A549 (cell line): Measurements from ENCODE around the gene TSHZ3. TPM values are rescaled to one million over a fixed set of nuclear protein-coding genes. Genes with fewer than 3 reads are reported as not detected.

Source experiments
- ATAC-seq, 2 experiments: fragments of 200-7000 bp in 1 of 2; fragments of >200 bp in 1 of 2; cut with Nextera tagmentation in 1 of 2; cut with Tn5 transposase in 1 of 2; 3 replicates each; pipeline versions ENCODE4 v1.8.0 to v1.9.1; 2018 to 2020; ENCODE audit warnings: mild to moderate bottlenecking in 1 of 2, moderate library complexity in 1 of 2
- CTCF ChIA-PET: fragments of 300-600 bp; sonication (Branson Sonifier 250); formaldehyde crosslinking; extraction: SDS; loops from one replicate; lab custom pipeline; 2021; ENCODE audit warnings: antibody characterized with exemption, inconsistent platforms; lab: Yijun Ruan, JAX
- POLR2A ChIA-PET: fragments of 350-600 bp; formaldehyde crosslinking; extraction: SDS; loops from one replicate; lab custom pipeline; 2021; ENCODE audit warnings: antibody characterized with exemption, inconsistent platforms; lab: Yijun Ruan, JAX
- DNase-seq, 2 experiments: peaks; one replicate each; pipeline versions ENCODE4 v3.0.0 to v3.0.0-alpha.2; 2011 to 2016; ENCODE audit warnings: low read depth in 1 of 2, low spot score in 1 of 2
- FAIRE-seq: peaks from 2 replicates; lab custom pipeline; 2011; peaks lifted over from hg19 to GRCh38; lab: Jason Lieb, UNC
- H3K27ac ChIP-seq, 2 experiments: fragments of >200 bp; sonication (Bioruptor Twin); formaldehyde crosslinking; 3 replicates each; pipeline ENCODE4 v1.5.1; 2016 to 2017
- H3K4me1 ChIP-seq: fragments of >200 bp; sonication (Bioruptor Twin); formaldehyde crosslinking; 3 replicates; pipeline ENCODE4 v1.6.1; 2016
- H3K4me2 ChIP-seq: fragments of >200 bp; sonication (Bioruptor Twin); formaldehyde crosslinking; 3 replicates; pipeline ENCODE4 v1.6.1; 2016
- H3K4me3 ChIP-seq: fragments of >200 bp; sonication (Bioruptor Twin); formaldehyde crosslinking; 3 replicates; pipeline ENCODE4 v1.5.1; 2016
- H3K9me3 ChIP-seq: fragments of >200 bp; sonication (Bioruptor Twin); formaldehyde crosslinking; 3 replicates; pipeline ENCODE4 v1.6.1; 2016
- CBX8 ChIP-seq: fragments of 200-600 bp; sonication (generic); IDR thresholded peaks from 2 replicates; pipeline ENCODE4 v1.6.1; 2016
- CEBPB ChIP-seq, 2 experiments: fragments of >200 bp in 1 of 2; sonication (Bioruptor Twin) in 1 of 2; formaldehyde crosslinking in 1 of 2; IDR thresholded peaks; 2 replicates each; pipeline ENCODE4 v1.6.1; 2012 to 2016
- CHD2 ChIP-seq: fragments of 150-350 bp; IDR thresholded peaks from 2 replicates; pipeline ENCODE4 v1.6.1; 2014; ENCODE audit warnings: low read length; ENCODE audit not compliant: partially characterized antibody
- CHD4 ChIP-seq: fragments of 200-600 bp; sonication (generic); IDR thresholded peaks from 2 replicates; pipeline ENCODE4 v1.6.1; 2016; ENCODE audit warnings: antibody characterized with exemption, mild to moderate bottlenecking, borderline replicate concordance
- CTCF ChIP-seq: fragments of >200 bp; sonication (Bioruptor Twin); formaldehyde crosslinking; IDR thresholded peaks from 3 replicates; pipeline ENCODE4 v1.5.1; 2016
- EP300 ChIP-seq, 2 experiments: fragments of >200 bp; sonication (Bioruptor Twin); formaldehyde crosslinking; IDR thresholded peaks; 2 replicates in 1 of 2; 3 replicates in 1 of 2; pipeline ENCODE4 v1.6.1; 2016 to 2017
- ESRRA ChIP-seq: fragments of 150-350 bp; IDR thresholded peaks from 2 replicates; pipeline ENCODE4 v1.6.1; 2014; ENCODE audit warnings: mild to moderate bottlenecking, low read length, borderline replicate concordance
- FOSB ChIP-seq: fragments of 250-450 bp; sonication (Bioruptor Pico); IDR thresholded peaks from 2 replicates; pipeline ENCODE4 v1.5.0; 2020; ENCODE audit warnings: mild to moderate bottlenecking, moderate library complexity
- FOSL2 ChIP-seq, 2 experiments: fragments of 450-650 bp in 1 of 2; fragments of >200 bp in 1 of 2; sonication (Bioruptor Twin) in 1 of 2; formaldehyde crosslinking; IDR thresholded peaks; 2 replicates each; pipeline versions ENCODE4 v1.5.0 to v1.6.1; 2016 to 2020; ENCODE audit warnings: mild to moderate bottlenecking in 1 of 2, moderate library complexity in 1 of 2
- GATA3 ChIP-seq: IDR thresholded peaks from 2 replicates; pipeline ENCODE4 v1.6.1; 2012; ENCODE audit warnings: borderline replicate concordance
- HES2 ChIP-seq: fragments of >200 bp; sonication (Bioruptor Twin); formaldehyde crosslinking; IDR thresholded peaks from 2 replicates; pipeline ENCODE4 v1.6.1; 2016
- HEYL ChIP-seq: fragments of 250-450 bp; sonication (Bioruptor Pico); IDR thresholded peaks from 2 replicates; pipeline ENCODE4 v1.8.0; 2021; ENCODE audit warnings: mild to moderate bottlenecking, moderate library complexity
- HMGXB4 ChIP-seq: fragments of 250-450 bp; sonication (Bioruptor Pico); IDR thresholded peaks from 2 replicates; pipeline ENCODE4 v1.5.0; 2021; ENCODE audit warnings: mild to moderate bottlenecking, moderate library complexity, borderline replicate concordance
- KDM1A ChIP-seq: fragments of 200-600 bp; sonication (generic); IDR thresholded peaks from 2 replicates; pipeline ENCODE4 v1.6.1; 2016; ENCODE audit warnings: low read depth, mild to moderate bottlenecking
- KDM5A ChIP-seq: fragments of 200-600 bp; sonication (generic); IDR thresholded peaks from 2 replicates; pipeline ENCODE4 v1.6.1; 2016; ENCODE audit warnings: antibody characterized with exemption, mild to moderate bottlenecking
- NPAS2 ChIP-seq: fragments of 250-450 bp; sonication (Bioruptor Pico); IDR thresholded peaks from 2 replicates; pipeline ENCODE4 v1.8.0; 2022; ENCODE audit warnings: mild to moderate bottlenecking, moderate library complexity, borderline replicate concordance
- POLR2AphosphoS2 ChIP-seq: conservative IDR thresholded peaks from 2 replicates; pipeline ENCODE4 v1.6.1; 2012; ENCODE audit warnings: low read length, improper control_type of control experiment, inconsistent platforms
- RAD21 ChIP-seq, 2 experiments: fragments of >200 bp in 1 of 2; sonication (Bioruptor Twin) in 1 of 2; formaldehyde crosslinking in 1 of 2; IDR thresholded peaks in 1 of 2; conservative IDR thresholded peaks in 1 of 2; 2 replicates in 1 of 2; 3 replicates in 1 of 2; pipeline ENCODE4 v1.6.1; 2012 to 2018; ENCODE audit warnings: inconsistent platforms in 1 of 2
- RFX5 ChIP-seq: fragments of 450-650 bp; IDR thresholded peaks from 2 replicates; pipeline ENCODE4 v1.7.1; 2014; ENCODE audit warnings: antibody characterized with exemption, mild to moderate bottlenecking, moderate library complexity
- SREBF2 ChIP-seq: fragments of 450-650 bp; IDR thresholded peaks from 2 replicates; pipeline ENCODE4 v1.6.1; 2014; ENCODE audit warnings: mild to moderate bottlenecking, moderate library complexity
- TFCP2L1 ChIP-seq: fragments of 250-450 bp; sonication (Bioruptor Pico); IDR thresholded peaks from 2 replicates; pipeline ENCODE4 v1.5.0; 2021; ENCODE audit warnings: mild to moderate bottlenecking
- TP53 ChIP-seq: fragments of 250-450 bp; sonication (Bioruptor Pico); IDR thresholded peaks from 2 replicates; pipeline ENCODE4 v1.5.0; 2021; ENCODE audit warnings: mild to moderate bottlenecking, moderate library complexity
- ZC3H11A ChIP-seq: fragments of 450-650 bp; IDR thresholded peaks from 2 replicates; pipeline ENCODE4 v1.6.1; 2014; ENCODE audit warnings: antibody characterized with exemption, mild to moderate bottlenecking
- ZFP36 ChIP-seq: fragments of 450-650 bp; IDR thresholded peaks from 2 replicates; pipeline ENCODE4 v1.6.1; 2014; ENCODE audit warnings: borderline replicate concordance; ENCODE audit not compliant: partially characterized antibody
- ZNF302 ChIP-seq: fragments of 250-450 bp; sonication (Bioruptor Pico); IDR thresholded peaks from 2 replicates; pipeline ENCODE4 v1.9.0; 2021; ENCODE audit warnings: inconsistent platforms, mild to moderate bottlenecking, moderate library complexity
- WGBS: methylation state at CpG from one replicate; pipeline ENCODE4 v1.1.6; 2017; ENCODE audit errors: missing lambda C conversion rate; 5-methylcytosine and 5-hydroxymethylcytosine counted together
- polyA plus RNA-seq, 4 experiments: library from polyadenylated mRNA; depleted of rRNA in 3 of 4; stranded (reverse); fragments of >200 nt; fragmentation: RNase III in 1 of 4; extraction: RNeasy Plus Mini Kit Qiagen cat#74134 plus additional on column Dnase treatment in 1 of 4; gene quantifications; 2 replicates in 3 of 4; 3 replicates in 1 of 4; pipeline ENCODE4 v1.2.3, GENCODE V29; 2011 to 2017
- TF ChIP-seq, protein P1 (sequence below): fragments of 150-350 bp; IDR thresholded peaks from 2 replicates; pipeline ENCODE4 v1.6.1; 2014; ENCODE audit warnings: low read depth, mild to moderate bottlenecking, low read length
- TF ChIP-seq, protein P2 (sequence below): fragments of >200 bp; sonication (Bioruptor Twin); formaldehyde crosslinking; IDR thresholded peaks from 3 replicates; pipeline ENCODE4 v1.6.1; 2016

Gene TSHZ3
- polyA plus RNA-seq, 2 of the 4 experiments (the other 2 are of a cell fraction), result 0.92 to 2.0 TPM

GRCh38 chr19:31389874-31390273, 40.6 kb upstream of the TSHZ3 start:
- H3K4me3 ChIP-seq, result no peak overlapping the region
- H3K4me1 ChIP-seq, result no peaks in the 10 kb centered on the region
- WGBS, result 28% methylated on average over 5 of the region's 5 CpGs
- ATAC-seq, result no peak
- FAIRE-seq, result no peak
- CTCF ChIA-PET, result no interaction called here
- H3K4me2 ChIP-seq, result no peak overlapping the region
- H3K27ac ChIP-seq, result no peak overlapping the region
- POLR2A ChIA-PET, result no interaction called here
- no peak for TF ChIP-seq CEBPB (IDR thresholded peaks at IDR 0.05)
- no peak for TF ChIP-seq NPAS2 (CRISPR knock-in tag)
- no peak for TF ChIP-seq TP53
- TF ChIP-seq FOSL2 (IDR thresholded peaks at IDR 0.05), result no peak
- TF ChIP-seq FOSL2 (CRISPR knock-in tag; IDR thresholded peaks at IDR 0.05), result no peak
- TF ChIP-seq, protein P1, sequence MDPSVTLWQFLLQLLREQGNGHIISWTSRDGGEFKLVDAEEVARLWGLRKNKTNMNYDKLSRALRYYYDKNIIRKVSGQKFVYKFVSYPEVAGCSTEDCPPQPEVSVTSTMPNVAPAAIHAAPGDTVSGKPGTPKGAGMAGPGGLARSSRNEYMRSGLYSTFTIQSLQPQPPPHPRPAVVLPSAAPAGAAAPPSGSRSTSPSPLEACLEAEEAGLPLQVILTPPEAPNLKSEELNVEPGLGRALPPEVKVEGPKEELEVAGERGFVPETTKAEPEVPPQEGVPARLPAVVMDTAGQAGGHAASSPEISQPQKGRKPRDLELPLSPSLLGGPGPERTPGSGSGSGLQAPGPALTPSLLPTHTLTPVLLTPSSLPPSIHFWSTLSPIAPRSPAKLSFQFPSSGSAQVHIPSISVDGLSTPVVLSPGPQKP, result no peak
- no peak for TF ChIP-seq KDM5A
- no peak for TF ChIP-seq HES2
- TF ChIP-seq SREBF2, result no peak
- TF ChIP-seq CHD2, result no peak
- no peak for TF ChIP-seq HMGXB4 (CRISPR knock-in tag)
- no peak for TF ChIP-seq CHD4
- TF ChIP-seq, protein P2, sequence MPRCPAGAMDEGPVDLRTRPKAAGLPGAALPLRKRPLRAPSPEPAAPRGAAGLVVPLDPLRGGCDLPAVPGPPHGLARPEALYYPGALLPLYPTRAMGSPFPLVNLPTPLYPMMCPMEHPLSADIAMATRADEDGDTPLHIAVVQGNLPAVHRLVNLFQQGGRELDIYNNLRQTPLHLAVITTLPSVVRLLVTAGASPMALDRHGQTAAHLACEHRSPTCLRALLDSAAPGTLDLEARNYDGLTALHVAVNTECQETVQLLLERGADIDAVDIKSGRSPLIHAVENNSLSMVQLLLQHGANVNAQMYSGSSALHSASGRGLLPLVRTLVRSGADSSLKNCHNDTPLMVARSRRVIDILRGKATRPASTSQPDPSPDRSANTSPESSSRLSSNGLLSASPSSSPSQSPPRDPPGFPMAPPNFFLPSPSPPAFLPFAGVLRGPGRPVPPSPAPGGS, result no peak
- no peak for TF ChIP-seq ZFP36
- TF ChIP-seq KDM1A, result no peak
- 0 out of 3 replicates have a peak, but pooled peaks cover 2% of the 10 kb centered on the region for H3K9me3 ChIP-seq
- no peak for DNase-seq

DNA sequence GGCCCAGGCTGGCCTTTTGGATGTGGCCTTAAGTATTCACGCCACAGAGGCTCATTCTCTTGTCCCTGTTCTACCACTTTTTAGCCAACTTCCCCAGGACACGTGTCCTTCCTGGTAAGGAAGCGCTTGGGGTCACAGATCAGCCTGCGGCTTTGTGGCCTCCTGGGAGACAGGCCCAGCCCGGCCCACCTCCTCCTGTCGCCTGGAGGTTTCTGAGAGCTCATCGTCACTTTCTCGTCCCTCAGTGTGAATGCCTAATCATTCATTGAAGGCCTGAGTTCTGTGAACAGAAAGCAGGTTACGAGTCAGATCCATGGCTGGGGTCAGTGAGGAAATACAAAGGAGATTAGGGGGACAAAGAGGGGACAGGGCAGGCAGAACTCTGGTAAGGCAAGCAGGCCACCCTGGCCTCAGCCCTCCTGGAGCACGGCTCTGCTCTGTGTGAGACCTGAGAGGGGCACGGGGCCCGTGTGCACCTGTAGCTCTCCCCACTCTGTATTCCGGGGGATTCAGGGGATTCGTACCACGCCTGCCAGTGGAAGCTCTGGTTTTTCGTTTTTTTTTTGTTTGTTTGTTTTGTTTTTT, 38.6 kb upstream of the TSHZ3 start:
- no peak overlapping the region for H3K4me3 ChIP-seq
- no peak overlapping the region for H3K4me2 ChIP-seq
- ChIA-PET POLR2A (no interaction called here), CTCF (interaction anchor here (0.6 to 0.8 kb wide), 2 partner anchors 13 to 17 kb away, joined by 3 read pairs; no protein-coding TSS in a partner anchor)
- WGBS, result 35% methylated on average over 16 of the region's 16 CpGs
- ATAC-seq, result no peak
- no peak for FAIRE-seq
- H3K27ac ChIP-seq, result no peak overlapping the region
- TF ChIP-seq GATA3 (no peak), TFCP2L1 (CRISPR knock-in tag) (no peak), ESRRA (no peak), HEYL (no peak), FOSB (no peak), ZNF302 (CRISPR knock-in tag) (no peak), CBX8 (no peak), FOSL2 (IDR thresholded peaks at IDR 0.05) (no peak), FOSL2 (CRISPR knock-in tag; IDR thresholded peaks at IDR 0.05) (no peak), POLR2AphosphoS2 (no peak), RFX5 (no peak), EP300 (IDR thresholded peaks at IDR 0.05) (no peak), CTCF (no peak), NPAS2 (CRISPR knock-in tag) (no peak), ZC3H11A (no peak), CHD2 (no peak), RAD21 (conservative IDR thresholded peaks at IDR 0.05 in 1 of 2, IDR thresholded peaks at IDR 0.05 in 1 of 2) (no peak)
- DNase-seq, result no peak
- H3K9me3 ChIP-seq, result no peaks in the 10 kb centered on the region
- H3K4me1 ChIP-seq, result no peaks in the 10 kb centered on the region
